GM19395 (cell line): Measurements from ENCODE around the gene ART5.
"Not testable (repeated sequence)": the region's sequence is repeated elsewhere in the genome, so short reads cannot be mapped to it uniquely, and the experiment has no call there.

Experiments
- ATAC-seq: cut with Tn5 transposase; IDR thresholded peaks from one replicate; pipeline ENCODE4 v1.9.1; 2021; ENCODE audit warnings: mild to moderate bottlenecking, moderate library complexity; ENCODE audit not compliant: unreplicated experiment

Gene ART5

DNA sequence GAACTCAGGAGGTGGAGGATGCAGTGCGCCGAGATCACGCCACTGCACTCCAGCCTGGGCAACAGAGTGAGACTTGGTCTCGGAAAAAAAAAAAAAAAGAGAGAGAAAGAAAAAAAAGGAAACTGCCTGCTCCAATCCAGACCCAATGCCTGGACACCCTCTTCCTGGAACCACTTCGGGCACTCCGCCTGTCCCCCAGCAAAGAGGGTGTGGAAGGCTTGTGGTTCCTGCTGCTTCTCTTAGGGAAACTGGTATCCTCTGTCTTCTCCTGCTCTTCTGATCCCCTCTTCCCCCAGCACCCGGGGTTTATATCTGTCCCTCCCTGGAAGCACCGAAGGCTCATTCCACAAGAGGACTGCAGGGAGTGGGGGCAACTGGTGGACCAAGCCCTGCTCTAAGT, 16.5 kb upstream of the ART5 start:
- ATAC-seq, result no peak

DNA sequence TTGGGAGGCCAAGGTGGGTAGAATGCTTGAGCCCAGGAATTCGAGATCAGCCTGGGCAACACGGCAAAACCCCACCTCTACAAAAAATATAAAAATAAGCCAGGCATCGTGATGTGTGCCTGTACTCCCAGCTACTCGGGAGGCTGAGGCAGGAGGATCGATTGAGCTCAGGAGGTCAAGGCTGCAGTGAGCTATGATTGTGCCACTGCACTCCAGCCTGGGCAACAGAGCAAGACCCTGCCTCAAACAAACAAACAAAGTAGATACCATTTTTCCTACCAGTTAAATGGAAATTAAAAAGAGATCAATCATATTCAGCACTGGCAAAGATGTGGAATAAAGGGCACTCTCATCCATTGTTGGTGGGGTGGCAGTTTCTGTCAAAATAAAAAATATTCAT, 15.5 kb upstream of the ART5 start:
- not testable (repeated sequence) for ATAC-seq

DNA sequence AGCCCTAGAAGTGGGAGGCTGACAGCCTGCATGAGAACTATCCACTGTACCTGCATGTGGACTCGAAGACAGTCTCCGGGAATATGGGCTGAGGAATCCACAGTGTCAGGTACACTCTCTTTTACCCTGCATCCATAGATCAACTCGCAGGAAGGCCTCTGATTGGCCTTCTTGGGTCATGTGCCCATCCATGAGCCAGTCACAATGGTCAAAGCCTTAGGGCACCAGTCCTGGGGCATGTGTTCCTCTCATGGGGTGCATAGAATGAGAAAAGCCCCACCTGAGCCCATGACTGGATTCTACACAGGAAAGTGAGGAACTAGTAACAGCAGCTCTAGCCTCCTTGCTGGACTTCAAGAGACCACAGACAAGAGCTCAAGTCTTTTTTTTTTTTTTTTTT, 13.8 kb upstream of the ART5 start:
- no peak for ATAC-seq

DNA sequence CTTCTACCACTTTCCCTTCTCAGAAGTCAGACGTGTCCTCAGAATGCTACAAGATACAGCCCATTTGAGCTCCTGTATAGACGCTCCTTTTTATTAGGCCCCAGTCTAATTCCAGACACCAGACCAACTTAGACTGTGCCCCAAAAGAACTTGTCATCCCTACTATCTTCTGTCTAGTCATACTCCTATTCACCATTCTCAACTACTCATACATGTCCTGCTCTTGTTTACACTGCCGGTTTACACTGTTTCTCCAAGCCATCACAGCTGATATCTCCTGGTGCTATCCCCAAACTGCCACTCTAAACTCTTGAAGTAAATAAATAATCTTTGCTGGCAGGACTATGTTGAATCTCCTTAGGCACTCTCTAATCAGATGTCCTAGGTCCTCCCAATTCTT, 10.7 kb upstream of the ART5 start:
- ATAC-seq, result not testable (repeated sequence)

DNA sequence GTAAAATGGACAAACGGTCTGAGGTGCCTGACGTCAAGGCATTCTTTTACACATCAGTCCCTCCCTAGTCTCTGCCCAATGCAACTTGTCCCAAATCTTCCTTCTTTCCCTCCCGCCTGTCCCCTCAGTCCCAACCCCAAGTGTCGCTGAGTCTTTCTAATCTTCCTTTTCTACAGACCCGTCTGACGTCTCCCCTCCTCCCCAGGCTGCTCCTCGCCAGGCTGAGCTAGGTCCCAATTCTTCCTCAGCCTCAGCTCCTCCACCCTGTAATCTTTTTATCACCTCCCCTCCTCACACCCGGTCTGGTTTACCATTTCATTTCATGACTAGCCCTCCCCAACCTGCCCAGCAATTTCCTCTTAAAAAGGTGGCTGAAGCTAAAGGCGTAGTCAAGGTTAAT, 7.6 kb upstream of the ART5 start:
- ATAC-seq, result not testable (repeated sequence)

DNA sequence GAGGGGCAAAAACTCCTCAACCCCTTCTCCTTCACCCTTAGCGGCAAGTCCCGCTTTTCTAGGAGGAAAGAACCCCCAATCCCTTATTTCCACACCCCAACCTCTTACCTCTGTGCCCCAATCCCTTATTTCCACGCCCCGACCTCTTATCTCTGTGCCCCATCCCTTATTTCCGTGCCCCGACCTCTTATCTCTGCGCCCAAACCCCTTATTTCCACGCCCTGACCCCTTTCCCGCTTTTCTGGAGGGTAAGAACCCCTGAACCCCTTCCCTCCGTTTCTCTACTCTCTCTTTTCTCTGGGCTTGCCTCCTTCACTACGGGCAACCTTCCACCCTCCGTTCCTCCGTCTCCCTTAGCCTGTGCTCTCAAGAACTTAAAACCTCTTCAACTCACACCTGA, 7.1 kb upstream of the ART5 start:
- ATAC-seq, result not testable (repeated sequence)

DNA sequence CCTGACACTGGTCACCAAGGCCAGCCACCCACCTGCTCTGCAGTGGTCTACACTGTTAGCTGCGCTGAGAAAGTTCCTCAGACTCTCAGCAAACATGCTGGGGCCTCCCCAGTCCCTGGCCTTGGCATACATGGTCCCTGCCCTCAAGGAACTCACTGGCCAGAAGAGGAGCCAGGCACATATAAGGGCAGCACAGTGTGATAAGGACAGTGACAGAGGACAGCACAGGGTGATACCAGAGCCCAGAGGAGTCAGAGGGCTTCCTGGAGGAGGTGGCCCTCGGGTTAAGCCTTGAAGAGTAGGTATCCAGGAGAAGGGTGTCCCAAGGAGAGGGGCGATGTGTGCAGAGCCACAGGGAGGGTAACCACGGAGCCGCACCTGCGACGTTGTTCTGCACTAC, 3.8 kb upstream of the ART5 start:
- no peak for ATAC-seq

DNA sequence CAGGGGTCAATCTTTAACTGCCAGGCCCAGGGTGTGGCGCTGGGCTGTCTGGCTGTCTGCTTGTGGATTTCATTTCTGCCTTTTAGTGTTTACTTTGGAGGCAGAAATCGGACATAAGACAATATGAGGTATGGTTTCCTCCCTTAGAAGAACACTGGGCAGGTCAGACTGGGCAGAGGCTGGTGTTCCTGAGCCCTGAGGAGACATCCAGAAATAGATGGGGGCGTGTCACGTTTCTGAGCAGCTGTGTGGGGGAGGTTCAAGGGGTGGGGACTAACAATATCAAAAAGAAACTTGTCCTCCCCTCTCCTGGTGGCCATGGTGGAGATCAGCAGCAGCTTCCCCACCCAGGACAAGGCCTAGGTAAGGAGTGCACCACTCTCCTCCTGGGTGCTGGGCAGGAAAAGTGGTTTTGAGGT, 3.0 kb upstream of the ART5 start, which contains the start of gene ART1:
ART1 (plus strand) TSS at position 312 of the 419 bp plus-strand sequence. CDS start 14,086 bp downstream, outside the sequence.
- ATAC-seq, result no peak

DNA sequence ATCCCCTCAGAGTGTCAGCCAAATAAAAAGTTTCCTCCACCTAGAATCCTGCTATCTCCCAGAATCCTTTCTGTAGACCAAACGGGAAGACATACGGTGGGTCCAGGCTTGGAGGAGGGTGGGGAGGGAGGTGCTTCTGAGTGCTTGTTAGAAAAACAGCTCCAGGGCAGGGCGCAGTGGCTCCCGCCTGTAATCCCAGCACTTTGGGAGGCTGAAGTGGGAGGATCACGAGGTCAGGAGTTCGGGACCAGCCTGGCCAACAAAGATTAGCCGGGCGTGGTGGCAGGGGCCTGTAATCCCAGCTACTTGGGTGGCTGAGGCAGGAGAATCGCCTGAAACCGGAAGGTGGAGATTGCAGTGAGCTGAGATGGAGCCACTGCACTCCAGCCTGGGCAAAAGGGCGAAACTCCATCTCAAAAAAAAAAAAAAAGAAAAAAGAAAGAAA, 1.3 kb upstream of the ART5 start:
- ATAC-seq, result not testable (repeated sequence)

DNA sequence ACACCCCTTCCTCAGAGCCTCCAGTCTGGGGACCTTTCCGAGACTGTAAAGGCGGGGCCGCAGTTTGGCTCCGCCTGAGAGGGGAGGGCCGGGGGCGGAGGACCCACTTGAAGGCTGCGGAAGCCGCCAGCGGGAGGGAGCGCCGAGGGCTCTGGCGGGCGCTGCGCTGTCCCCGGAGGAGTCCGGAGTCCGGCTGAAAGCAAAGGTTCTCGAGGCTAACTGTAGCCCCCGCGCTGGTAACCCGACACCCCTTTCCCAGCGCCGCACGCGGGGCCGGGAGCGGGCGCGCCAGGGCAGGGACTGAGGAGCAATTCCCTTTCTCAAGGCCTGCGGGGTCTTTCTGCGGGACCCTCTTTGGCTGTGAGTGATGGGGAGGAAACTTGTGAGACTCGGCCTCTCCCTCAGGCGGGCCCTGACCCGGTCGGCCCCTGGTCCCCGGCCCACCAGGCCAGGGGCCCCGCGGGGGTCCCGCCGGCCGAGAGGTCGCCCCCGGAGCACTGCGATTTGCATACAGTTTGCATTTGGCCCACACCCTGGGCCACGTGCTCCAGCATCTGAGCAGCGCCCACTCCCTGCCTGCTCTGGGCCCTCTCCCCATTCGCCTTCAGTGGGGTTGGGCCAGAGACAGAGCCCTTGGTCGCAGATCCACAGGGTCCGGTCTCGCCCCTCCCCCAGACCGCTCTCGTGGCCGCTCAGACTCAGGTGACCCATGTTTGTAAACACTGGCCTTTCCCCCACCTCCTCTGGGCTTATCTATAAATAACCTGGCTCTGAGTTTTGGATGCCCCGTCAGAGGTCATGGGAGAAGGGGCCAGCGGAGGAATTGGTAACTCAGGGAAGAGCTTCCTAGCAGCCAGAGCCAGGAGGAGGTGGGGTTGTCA, 519 bp upstream of the ART5 start:
- no peak for ATAC-seq

DNA sequence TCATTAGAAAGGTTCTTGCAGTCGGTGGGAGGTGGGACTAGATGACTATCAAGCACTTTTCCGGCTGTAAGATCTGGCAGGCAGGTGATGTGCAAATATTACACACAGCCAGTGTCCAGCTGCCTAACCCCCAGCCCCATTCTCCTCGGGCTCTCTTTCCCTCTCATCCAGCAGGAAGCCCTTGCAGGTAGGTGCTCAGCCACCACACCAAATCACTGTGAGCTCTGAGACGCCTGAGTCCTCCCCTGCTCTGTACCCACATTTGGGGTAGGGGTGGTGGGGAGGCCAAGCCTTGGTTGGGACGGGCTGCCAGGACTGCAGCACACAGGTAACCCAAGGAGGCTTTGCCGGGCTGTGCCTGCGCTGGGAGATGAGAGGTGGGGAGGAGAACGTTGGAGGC, 601 bp downstream of the ART5 start:
- no peak for ATAC-seq

DNA sequence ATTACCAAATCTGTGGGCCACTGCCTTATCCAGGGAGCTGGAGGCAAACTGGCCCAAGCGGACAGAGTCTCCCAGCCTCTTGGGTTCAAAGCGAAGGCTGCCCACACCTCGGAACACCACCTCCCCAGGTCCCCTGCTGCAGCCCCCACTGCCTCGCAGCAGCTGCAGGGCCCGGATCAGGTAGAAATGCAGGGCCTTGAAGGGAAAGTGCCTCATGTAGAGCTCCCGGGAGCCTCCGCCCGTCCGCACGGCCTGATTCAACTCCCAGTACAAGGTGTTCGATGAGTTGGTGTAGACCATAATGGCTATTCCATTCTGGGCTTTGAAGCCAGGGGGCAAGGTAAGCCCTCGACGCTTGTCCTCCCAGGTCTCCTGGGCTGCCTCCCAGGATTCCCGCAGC, 2.0 kb downstream of the ART5 start:
- no peak for ATAC-seq

DNA sequence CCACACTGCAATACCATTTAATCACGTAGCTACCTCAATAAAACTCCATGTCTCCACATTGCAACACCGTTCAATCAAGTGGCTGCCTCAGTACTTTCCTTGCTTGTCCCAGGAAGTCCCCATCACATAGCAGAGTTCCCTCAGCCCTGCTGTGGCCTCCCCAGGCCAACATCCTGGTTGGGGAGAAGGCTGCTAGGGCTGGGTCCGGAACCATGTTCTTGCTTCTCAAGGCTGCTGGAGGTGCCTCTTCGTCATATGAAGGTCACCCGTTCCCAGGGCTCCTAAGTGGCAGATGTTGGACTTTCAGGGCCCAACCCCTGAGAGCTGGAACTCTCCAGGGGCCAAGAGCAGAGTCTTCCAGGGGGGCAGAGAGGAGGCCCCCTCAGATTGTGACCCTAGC, 3.3 kb downstream of the ART5 start:
- ATAC-seq, result no peak

DNA sequence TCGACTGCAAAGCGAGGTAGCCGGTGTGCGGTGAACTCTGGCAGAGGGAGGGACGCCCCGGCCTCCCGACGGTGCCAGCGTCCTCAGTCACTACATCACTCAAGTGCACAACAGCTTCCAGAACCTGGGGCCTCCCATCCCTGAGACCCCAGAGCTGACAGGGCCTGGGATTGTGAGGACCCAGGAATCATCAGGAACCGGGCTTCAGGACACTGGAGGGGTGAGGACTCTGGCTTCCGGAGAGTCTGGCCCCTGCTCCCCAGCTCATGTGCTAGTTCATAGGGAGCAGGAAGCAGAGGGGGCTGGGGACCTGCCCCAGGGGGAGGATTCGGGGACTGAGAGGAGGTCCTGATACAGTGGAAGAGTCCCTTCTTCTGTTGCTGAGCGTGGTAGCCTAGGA, 4.6 kb downstream of the ART5 start:
- ATAC-seq, result no peak

DNA sequence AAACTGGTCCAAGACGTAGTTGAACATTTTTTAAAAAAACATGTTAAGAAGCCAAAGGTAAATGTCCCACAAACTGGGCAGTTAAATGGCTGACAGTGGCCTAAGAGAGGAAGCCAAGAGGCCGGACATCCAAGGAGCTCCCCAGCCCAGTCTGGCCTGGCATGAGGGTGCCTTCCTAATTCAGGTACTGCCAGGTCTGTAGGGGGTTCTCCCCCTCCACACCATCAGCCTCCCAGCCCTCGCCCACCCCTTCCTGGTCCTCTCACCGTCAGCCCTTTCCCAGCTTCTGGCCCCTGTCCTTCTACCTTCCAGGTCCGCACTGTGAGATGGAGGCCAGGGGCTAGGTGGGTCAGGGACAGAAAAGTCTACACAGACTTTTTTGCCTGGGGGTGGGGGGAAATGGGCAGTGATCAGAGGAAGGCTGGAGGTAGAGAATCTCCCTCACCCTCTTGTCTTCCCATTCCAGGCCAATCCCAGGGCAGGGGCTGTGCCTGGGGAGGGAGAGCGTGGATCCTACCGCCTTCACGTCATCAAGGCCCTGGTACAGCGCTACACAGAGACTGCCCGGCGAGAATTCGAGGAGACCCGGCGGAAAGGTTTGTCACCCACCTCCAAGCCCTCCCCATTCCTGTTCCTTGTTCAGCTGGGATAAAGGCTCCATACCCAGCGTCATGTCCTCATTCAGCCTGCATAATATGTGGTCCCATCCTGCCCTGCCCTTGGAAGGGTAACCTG, 6.0 kb downstream of the ART5 start:
- ATAC-seq, result no peak

DNA sequence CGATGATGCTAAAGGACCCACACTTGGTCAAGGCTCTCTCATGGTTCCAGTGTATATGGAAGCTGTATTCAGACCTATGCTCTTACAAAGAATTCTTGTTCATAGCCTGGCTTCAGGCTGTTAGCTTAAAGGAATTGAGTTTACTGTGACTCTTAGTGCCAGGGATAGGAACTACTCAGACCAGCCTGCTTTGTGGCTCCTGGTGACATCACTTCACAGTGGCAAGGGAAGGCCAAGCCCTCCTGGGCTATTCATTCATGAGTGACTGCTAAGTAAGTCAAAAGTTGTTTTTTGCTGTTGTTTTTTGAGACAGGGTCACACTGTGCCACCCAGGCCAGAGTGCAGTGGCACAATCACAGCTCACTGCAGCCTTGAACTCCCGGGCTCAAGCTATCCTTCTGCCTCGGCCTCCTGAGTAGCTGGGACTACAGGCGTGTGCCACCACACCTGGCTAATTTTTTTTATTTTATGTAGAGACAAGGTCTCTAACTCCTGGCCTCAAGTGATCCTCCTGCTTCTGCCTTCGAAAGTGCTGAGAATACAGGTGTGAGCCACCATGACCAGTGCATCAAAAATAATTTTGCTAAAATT, 9.6 kb downstream of the ART5 start:
- ATAC-seq, result no peak

DNA sequence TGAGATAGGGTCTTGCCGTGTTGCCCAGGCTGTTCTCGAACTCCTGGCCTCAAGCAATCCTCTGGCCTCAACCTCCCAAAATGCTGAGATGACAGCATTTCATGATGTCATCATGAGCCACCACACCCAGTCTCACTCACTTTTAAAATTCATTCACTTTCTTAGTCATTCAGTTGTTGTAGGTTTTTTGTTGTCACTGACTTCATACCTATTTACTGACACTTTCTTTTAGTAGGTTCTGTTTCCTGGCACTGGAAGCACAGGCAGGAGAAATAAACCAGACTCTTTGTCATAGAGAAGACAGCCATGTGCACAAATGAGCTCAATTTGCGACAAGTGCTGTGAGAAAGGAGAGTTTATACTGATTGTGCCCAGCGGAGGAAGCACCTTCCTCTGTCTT, 10.5 kb downstream of the ART5 start:
- ATAC-seq, result no peak

DNA sequence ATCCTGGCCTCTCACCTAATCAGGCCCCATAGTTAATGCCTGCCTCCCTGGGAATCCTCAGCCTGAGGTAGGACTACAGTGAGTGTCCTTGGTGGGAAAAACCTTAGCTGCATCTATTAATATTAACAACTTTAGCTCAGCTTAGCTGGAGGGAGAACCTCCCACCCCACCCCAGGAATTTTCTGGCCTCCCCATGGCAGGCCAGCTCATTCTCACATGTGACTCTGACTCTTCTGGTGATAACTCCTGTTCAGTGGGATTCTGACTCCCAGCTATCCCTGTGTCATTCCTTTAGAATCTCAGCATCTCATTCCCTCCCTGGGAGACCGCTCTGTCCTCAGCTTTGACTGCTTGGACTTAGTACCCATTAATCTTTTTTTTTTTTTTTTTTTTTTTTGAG, 14.5 kb downstream of the ART5 start:
- ATAC-seq, result no peak

DNA sequence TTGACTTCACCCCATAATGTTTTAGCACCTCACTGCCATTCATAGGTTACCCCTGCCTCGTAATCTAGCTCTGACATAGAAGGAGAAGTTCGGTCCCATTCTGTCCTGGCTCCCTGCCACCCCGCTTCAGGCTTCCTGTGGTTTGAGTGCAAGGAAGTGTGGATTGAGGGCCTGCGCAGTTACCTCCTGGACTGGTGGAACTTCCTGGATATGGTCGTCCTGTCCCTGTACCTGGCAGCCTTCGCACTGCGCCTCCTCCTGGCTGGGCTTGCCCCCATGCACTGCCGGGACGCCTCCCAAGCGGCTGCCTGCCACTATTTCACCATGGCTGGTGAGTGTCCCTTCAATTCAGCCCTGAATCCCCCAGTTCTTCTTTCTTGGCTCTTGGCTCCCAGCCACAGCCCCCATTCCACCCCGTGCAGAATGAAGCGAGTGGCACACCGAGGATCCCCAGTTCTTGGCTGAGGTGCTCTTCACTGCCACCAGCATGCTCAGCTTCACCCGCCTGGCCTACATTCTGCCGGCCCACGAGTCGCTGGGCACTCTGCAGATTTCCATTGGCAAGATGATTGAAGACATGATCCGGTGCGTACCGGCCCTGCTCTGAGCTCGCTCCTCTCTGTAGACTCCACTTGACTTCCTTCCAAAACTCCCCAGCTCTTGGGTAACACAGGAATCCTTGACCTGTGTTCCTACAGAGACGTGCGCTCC, 15.4 kb downstream of the ART5 start:
- ATAC-seq, result no peak

DNA sequence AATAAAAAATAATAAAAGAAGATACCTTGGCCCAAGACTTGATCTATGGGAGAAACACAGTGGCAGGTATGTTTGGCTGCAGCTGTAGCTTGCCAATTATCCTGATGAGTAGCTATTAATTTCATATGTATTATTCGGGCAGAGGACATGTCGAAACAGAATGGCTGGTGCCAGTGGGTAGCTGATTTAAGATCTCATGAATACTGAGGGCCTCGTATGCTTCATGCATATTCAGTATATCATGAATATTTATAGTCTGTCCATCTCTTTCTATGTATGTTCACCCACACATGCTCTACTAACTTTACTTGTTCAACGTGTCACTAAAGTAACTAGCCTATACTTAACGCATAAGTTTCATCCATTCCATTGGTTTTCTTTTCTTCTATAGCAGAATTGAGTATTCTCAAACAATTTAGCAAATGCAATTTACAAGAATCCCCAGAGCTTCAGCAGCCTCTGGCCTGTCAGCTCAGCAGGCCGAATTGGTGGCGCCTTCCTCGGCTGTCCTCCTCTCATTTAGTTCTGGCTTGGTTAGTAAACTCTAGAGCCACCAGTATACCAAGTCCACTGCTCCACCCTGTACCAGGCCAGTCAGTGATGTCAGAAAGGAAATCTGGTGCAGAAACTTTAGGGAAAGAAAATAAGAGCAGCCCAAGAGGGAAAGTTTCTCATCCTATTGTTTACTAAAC, 17.9 kb downstream of the ART5 start:
- ATAC-seq, result no peak
